ENCODE measurements around the gene CRELD2. TPM values are rescaled to one million over a fixed set of nuclear protein-coding genes. Genes with fewer than 3 reads are reported as not detected.

The CRELD2 gene
- total and polyA plus RNA-seq, 2 of the 4 experiments (the other 2 are of a cell fraction) = 36.2 to 70.7 TPM

DNA sequence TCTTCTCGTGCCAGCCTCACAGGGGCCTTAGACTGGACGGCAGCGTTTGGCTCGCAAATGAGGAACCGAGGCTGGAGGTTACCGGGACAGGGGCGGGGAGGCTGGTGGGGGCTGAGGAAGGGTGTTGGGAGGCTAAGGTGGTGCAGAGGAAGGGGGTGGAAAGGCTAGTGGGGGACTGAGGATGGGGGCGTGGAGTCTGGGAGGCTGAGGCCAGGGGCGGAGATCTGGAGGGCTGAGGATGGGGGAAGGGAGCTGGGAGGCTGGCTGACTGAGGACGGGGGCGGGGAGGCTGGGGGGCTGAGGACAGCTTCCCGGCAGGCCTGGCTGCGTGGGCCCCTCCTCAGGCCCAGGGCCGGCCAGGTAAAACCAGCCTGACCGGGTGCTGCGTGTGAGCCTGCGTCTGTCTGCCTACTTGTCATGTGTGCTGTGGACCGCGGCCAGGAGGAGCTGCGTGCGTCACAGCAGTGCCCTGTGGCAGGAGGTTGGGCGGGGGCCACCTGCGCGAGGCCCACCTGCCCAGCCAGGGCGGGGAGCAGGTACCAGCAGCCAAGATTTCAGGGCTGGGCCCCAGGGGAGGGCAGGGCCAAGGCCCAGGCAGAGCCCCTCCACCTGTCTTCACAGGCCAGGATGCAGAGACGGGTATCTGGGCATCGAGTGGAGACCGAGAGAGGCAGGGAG lies 32.7 kb downstream of the CRELD2 start:
- Histone ChIP-seq H2AK5ac (ENCODE audit: low read depth, low read length) (peak overlapping the region; percentile 98), H3K9me3 (ENCODE audit: control insufficient read depth, insufficient read depth, low read length) (no peaks in the 10 kb centered on the region), H3K4me3 (ENCODE audit: insufficient read depth, low read depth, low read length) (no peak overlapping the region), H2AK9ac (replicated peaks; ENCODE audit: low read depth, low read length, poor library complexity) (peak overlapping the region; percentile 100), H4K5ac (ENCODE audit: low read depth, low read length) (peak overlapping the region; percentile 94), H3K27ac (ENCODE audit: insufficient read depth, low read length) (peak overlapping the region; percentile 89), H3K23ac (ENCODE audit: low read depth, low read length) (0 out of 2 replicates have a peak overlapping the region, but pooled peaks have one; percentile 60), H2BK120ac (ENCODE audit: low read depth, low read length) (peak overlapping the region; percentile 100), H3K14ac (replicated peaks; ENCODE audit: low read depth, low read length) (peak overlapping the region; percentile 90), H2BK15ac (ENCODE audit: low read depth, low read length) (peak overlapping the region; percentile 80; the same call in 2 of the 3 replicates), H3K36me3 (ENCODE audit: control insufficient read depth, insufficient read depth, low read length) (no peaks in the 10 kb centered on the region), H4K20me1 (ENCODE audit: insufficient read depth, low read length) (no peaks in the 10 kb centered on the region), H3K4me2 (ENCODE audit: low read depth, low read length) (no peak overlapping the region; the same call in 1 of the 2 replicates), H2BK20ac (ENCODE audit: low read depth, low read length) (peak overlapping the region; percentile 99), H4K91ac (ENCODE audit: insufficient read depth, low read depth, low read length) (peak overlapping the region; percentile 100), H2AFZ (replicated peaks; ENCODE audit: low read length, poor library complexity) (peak overlapping the region; percentile 86), H3K18ac (ENCODE audit: low read depth, low read length) (peak overlapping the region; percentile 78), H3K9me1 (ENCODE audit: insufficient read depth, low read length) (peaks cover 23% of the 10 kb centered on the region), H3K27me3 (ENCODE audit: control insufficient read depth, insufficient read depth, low read length) (no peaks in the 10 kb centered on the region), H3K4ac (ENCODE audit: low read depth, low read length) (peak overlapping the region; percentile 100), H2BK5ac (ENCODE audit: low read depth, low read length, poor library complexity, severe bottlenecking) (peak overlapping the region; percentile 95), H3K9ac (ENCODE audit: low read depth, low read length) (peak overlapping the region; percentile 29), H3K56ac (ENCODE audit: extremely low read depth, insufficient read depth, low read length) (no peak overlapping the region), H3K79me1 (ENCODE audit: low read depth in 1 of 2, low read length in 2 of 2) (0 out of 4 replicates have a peak, but pooled peaks cover 0 to 4% of the 10 kb centered on the region in 2 experiments), H4K8ac (ENCODE audit: low read depth in 2 of 2, low read length in 2 of 2) (peak overlapping the region; percentile 85 to 95), H3K4me1 (ENCODE audit: control insufficient read depth, insufficient read depth, low read length) (peaks cover 40% of the 10 kb centered on the region)
- POLR2A ChIA-PET (ENCODE audit: unreplicated experiment) = no interaction called here
- intact Hi-C loops (cut with micrococcal nuclease) (no loop called here), dilution Hi-C loops (cut with HindIII; ENCODE audit: low sequenced_read_pairs, unreplicated experiment) (no loop called here), in situ Hi-C loops (cut with MboI; ENCODE audit: low sequenced_read_pairs) (no loop called here)
- BruUV-seq (replicated peaks) = no TSS peak
- ATAC-seq (ENCODE audit: low read depth) = peak; percentile 35
- peak; percentile 64 for DNase-seq
- no peak for TF ChIP-seq SMC3 (IDR thresholded peaks at IDR 0.05; ENCODE audit: low read depth, low read length)
- TF ChIP-seq FOS (IDR thresholded peaks at IDR 0.05; ENCODE audit: low read depth, low read length) = no peak
- no peak for TF ChIP-seq CEBPB (IDR thresholded peaks at IDR 0.05; ENCODE audit: low read depth, low read length)
- no peak for TF ChIP-seq BHLHE40 (IDR thresholded peaks at IDR 0.05; ENCODE audit: low read depth, low read length)
- no peak for TF ChIP-seq RCOR1 (IDR thresholded peaks at IDR 0.05; ENCODE audit: insufficient replicate concordance, low read length)
- no peak for TF ChIP-seq MXI1 (IDR thresholded peaks at IDR 0.05; ENCODE audit: borderline replicate concordance, low read depth, low read length)
- TF ChIP-seq, protein P1, sequence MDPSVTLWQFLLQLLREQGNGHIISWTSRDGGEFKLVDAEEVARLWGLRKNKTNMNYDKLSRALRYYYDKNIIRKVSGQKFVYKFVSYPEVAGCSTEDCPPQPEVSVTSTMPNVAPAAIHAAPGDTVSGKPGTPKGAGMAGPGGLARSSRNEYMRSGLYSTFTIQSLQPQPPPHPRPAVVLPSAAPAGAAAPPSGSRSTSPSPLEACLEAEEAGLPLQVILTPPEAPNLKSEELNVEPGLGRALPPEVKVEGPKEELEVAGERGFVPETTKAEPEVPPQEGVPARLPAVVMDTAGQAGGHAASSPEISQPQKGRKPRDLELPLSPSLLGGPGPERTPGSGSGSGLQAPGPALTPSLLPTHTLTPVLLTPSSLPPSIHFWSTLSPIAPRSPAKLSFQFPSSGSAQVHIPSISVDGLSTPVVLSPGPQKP (IDR thresholded peaks at IDR 0.05; ENCODE audit: borderline replicate concordance, low read depth, low read length) = no peak
- TF ChIP-seq, protein P2, sequence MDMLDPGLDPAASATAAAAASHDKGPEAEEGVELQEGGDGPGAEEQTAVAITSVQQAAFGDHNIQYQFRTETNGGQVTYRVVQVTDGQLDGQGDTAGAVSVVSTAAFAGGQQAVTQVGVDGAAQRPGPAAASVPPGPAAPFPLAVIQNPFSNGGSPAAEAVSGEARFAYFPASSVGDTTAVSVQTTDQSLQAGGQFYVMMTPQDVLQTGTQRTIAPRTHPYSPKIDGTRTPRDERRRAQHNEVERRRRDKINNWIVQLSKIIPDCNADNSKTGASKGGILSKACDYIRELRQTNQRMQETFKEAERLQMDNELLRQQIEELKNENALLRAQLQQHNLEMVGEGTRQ (IDR thresholded peaks at IDR 0.05; ENCODE audit: low read depth, low read length) = no peak
- no peak for TF ChIP-seq MAFK (IDR thresholded peaks at IDR 0.05; ENCODE audit: low read depth, low read length)
- no peak; the same call in 1 of the 2 replicates for TF ChIP-seq MAZ (IDR thresholded peaks at IDR 0.05; ENCODE audit: borderline replicate concordance, low read depth, low read length)
- no peak for TF ChIP-seq POLR2A (IDR thresholded peaks at IDR 0.05; ENCODE audit: low read depth, low read length)
- TF ChIP-seq, protein P3, sequence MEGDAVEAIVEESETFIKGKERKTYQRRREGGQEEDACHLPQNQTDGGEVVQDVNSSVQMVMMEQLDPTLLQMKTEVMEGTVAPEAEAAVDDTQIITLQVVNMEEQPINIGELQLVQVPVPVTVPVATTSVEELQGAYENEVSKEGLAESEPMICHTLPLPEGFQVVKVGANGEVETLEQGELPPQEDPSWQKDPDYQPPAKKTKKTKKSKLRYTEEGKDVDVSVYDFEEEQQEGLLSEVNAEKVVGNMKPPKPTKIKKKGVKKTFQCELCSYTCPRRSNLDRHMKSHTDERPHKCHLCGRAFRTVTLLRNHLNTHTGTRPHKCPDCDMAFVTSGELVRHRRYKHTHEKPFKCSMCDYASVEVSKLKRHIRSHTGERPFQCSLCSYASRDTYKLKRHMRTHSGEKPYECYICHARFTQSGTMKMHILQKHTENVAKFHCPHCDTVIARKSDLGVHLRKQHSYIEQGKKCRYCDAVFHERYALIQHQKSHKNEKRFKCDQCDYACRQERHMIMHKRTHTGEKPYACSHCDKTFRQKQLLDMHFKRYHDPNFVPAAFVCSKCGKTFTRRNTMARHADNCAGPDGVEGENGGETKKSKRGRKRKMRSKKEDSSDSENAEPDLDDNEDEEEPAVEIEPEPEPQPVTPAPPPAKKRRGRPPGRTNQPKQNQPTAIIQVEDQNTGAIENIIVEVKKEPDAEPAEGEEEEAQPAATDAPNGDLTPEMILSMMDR (conservative IDR thresholded peaks at IDR 0.05; ENCODE audit: low read depth, low read length) = no peak
- TF ChIP-seq NFE2L2 (IDR thresholded peaks at IDR 0.05; ENCODE audit: low read depth, low read length) = no peak
- TF ChIP-seq CHD1 (IDR thresholded peaks at IDR 0.05; ENCODE audit: low read depth, low read length) = no peak
- WGBS, 2 experiments (ENCODE audit: extremely low coverage in 2 of 2, insufficient read length in 1 of 2) = 61% methylated on average over 16 of the region's 28 CpGs; no CpG with 5 or more reads in 1 of the 2 experiments
- CTCF ChIA-PET = interaction anchor here (0.8 kb wide), 1 partner anchor 79 kb away, joined by 4 read pairs; no protein-coding TSS in a partner anchor

Measured in IMR-90 (cell line).